Mucosa of descending colon (tissue), 3 donors: ENCODE measurements around the gene NDUFS8. TPM values are rescaled to one million over a fixed set of nuclear protein-coding genes. Genes with fewer than 3 reads are reported as not detected.

ENCODE experiments used
- ATAC-seq: fragments of 200-7000 bp; cut with Tn5 transposase; one replicate; pipeline ENCODE4 v1.9.1; 2020; ENCODE audit warnings: mild to moderate bottlenecking, moderate library complexity
- DNase-seq, 3 donors: peaks; one replicate each; pipeline ENCODE4 v3.0.0-alpha.2; 2020
- H3K36me3 ChIP-seq: fragments of 200-600 bp; one replicate; pipeline ENCODE4 v1.8.0; 2021; ENCODE audit warnings: low read depth, mild to moderate bottlenecking
- H3K4me1 ChIP-seq: fragments of 200-600 bp; one replicate; pipeline ENCODE4 v1.8.0; 2021; ENCODE audit warnings: low read depth, mild to moderate bottlenecking
- H3K4me3 ChIP-seq: fragments of 200-600 bp; one replicate; pipeline ENCODE4 v1.8.0; 2021; ENCODE audit warnings: mild to moderate bottlenecking
- H3K9me3 ChIP-seq: fragments of 200-600 bp; one replicate; pipeline ENCODE4 v1.8.0; 2021; ENCODE audit warnings: mild to moderate bottlenecking
- intact Hi-C, 2 donors: fragments of 100-400 bp; cut with DNase I in 1 of 2; cut with micrococcal nuclease in 1 of 2; formaldehyde crosslinking; loops; one replicate each; pipeline versions ENCODE4 v1.11.0 to v1.11.1; 2022; cut with DNase I, micrococcal nuclease
- total RNA-seq, 3 donors: library from RNA; stranded (reverse); fragmentation: NEBNext Ultra II Directional in 2 of 3; extraction: Animal tissue kit (Norgen Biotek cat#: 25700) in 2 of 3; gene quantifications; one replicate each; pipeline versions ENCODE4 v1.2.1 to v1.2.4, GENCODE V29; 2021 to 2023
- TF ChIP-seq, protein P1 (sequence below): fragments of 200-600 bp; IDR thresholded peaks from one replicate; pipeline ENCODE4 v1.8.0; 2022; ENCODE audit warnings: antibody characterized with exemption, mild to moderate bottlenecking
- donor health status: DM: no; HTN: no; CAD: no; lungs with moderate emphysema.
- donor health status: DM: no; HTN: no; CAD: no.
- donor health status: DM: no; HTN: yes; CAD: no.

Gene NDUFS8
- total RNA-seq, 3 donors from 2014 or later, result 148 to 165 (median 162) TPM

GRCh38 chr11:68053981-68054812 is 23.7 kb downstream of the NDUFS8 start:
- no peaks in the 10 kb centered on the region for H3K9me3 ChIP-seq
- H3K4me1 ChIP-seq, result no peaks in the 10 kb centered on the region
- TF ChIP-seq, protein P1, sequence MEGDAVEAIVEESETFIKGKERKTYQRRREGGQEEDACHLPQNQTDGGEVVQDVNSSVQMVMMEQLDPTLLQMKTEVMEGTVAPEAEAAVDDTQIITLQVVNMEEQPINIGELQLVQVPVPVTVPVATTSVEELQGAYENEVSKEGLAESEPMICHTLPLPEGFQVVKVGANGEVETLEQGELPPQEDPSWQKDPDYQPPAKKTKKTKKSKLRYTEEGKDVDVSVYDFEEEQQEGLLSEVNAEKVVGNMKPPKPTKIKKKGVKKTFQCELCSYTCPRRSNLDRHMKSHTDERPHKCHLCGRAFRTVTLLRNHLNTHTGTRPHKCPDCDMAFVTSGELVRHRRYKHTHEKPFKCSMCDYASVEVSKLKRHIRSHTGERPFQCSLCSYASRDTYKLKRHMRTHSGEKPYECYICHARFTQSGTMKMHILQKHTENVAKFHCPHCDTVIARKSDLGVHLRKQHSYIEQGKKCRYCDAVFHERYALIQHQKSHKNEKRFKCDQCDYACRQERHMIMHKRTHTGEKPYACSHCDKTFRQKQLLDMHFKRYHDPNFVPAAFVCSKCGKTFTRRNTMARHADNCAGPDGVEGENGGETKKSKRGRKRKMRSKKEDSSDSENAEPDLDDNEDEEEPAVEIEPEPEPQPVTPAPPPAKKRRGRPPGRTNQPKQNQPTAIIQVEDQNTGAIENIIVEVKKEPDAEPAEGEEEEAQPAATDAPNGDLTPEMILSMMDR, result no peak
- intact Hi-C loops, result no loop called here
- H3K4me3 ChIP-seq, result no peak overlapping the region
- DNase-seq, result no peak
- ATAC-seq, result peak; percentile 5
- H3K36me3 ChIP-seq, result no peaks in the 10 kb centered on the region

GRCh38 chr11:68056317-68057285 is 26.1 kb downstream of the NDUFS8 start:
- H3K9me3 ChIP-seq, result no peaks in the 10 kb centered on the region
- ATAC-seq, result no peak
- H3K4me1 ChIP-seq, result no peaks in the 10 kb centered on the region
- H3K36me3 ChIP-seq, result no peaks in the 10 kb centered on the region
- DNase-seq, result no peak
- TF ChIP-seq, protein P1, result no peak
- intact Hi-C loops, result no loop called here
- H3K4me3 ChIP-seq, result no peak overlapping the region

DNA sequence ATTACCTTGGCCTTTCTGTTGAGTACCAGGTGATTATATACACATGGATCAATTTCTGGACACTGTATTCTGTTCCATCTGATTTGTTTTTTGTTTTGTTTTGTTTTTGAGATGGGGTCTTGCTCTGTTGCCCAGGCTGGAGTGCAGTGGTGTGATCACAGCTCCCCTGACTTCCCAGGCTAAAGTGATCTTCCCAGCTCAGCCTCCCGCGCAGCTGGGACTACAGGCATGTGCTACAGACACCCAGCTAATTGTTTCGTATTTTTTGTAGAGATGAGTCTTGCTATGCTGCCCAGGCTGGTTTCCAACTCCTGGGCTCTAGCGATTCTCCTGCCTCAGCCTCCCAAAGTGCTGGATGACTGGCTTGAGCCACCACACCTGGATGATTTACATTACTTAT is 27.3 kb downstream of the NDUFS8 start:
- Histone ChIP-seq H3K4me3 (no peak overlapping the region), H3K4me1 (no peaks in the 10 kb centered on the region), H3K36me3 (no peaks in the 10 kb centered on the region), H3K9me3 (no peaks in the 10 kb centered on the region)
- intact Hi-C loops, result no loop called here
- TF ChIP-seq, protein P1, result no peak
- ATAC-seq (no peak), DNase-seq (no peak)

DNA sequence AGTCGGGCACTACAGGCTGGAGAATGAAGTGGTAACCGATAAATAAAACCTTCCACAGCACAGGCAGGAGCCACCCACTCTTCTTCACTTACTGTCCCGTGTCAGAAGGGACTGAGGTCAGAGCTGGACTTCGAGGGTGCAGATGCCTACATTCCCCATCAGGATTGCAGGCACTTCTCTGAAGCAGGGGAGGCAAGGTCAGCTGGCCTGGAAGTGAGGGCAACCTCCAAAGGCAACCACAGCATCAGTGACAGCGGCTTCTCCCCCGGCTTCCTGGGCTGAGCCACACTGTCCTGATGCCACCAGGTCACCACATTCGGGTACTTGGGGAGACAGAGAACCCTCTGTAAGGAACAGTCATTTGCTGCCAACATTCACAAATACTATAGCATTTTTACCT is 31.0 kb downstream of the NDUFS8 start:
- intact Hi-C loops, result no loop called here
- H3K9me3 ChIP-seq, result no peaks in the 10 kb centered on the region
- no peak for ATAC-seq

DNA sequence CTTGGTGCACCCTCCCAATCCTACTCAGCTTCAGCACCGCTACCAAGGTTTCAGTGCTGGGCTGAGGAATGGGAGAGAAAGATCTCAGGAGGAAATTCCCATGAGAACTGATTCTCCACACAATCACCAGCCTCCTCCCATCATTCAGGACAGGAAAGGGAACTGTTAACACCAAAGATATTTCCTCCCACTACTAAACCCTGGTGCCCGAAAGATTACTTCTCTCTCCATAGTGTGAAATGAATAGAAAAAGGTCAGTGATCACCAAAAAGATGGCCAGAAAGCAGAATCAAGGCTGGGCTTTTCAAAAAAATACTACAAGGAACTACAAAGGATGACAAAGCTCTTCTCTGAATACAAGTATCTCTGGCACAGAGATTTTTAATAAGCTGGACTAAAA is 34.4 kb downstream of the NDUFS8 start:
- Histone ChIP-seq H3K4me3 (no peak overlapping the region), H3K9me3 (no peaks in the 10 kb centered on the region), H3K4me1 (no peaks in the 10 kb centered on the region), H3K36me3 (peaks cover 5% of the 10 kb centered on the region)
- TF ChIP-seq, protein P1, result no peak
- ATAC-seq (no peak), DNase-seq (no peak)
- intact Hi-C loops, result no loop called here

More for the DNA sequence above, 31.0 kb downstream of the NDUFS8 start:
- no peak for DNase-seq
- Histone ChIP-seq H3K4me3 (no peak overlapping the region), H3K36me3 (no peaks in the 10 kb centered on the region), H3K4me1 (no peaks in the 10 kb centered on the region)
- TF ChIP-seq, protein P1, result no peak
